Measurements from ENCODE around the gene CTF1. TPM values are rescaled to one million over a fixed set of nuclear protein-coding genes. Genes with fewer than 3 reads are reported as not detected.
A peak's percentile ranks its signal among the peaks of the same experiment; 100 is the strongest.

Gene CTF1
- total RNA-seq, 4 donors from 2014 or later = 2.6 to 7.5 (median 5.6) TPM

- Histone ChIP-seq H3K36me3 (peaks cover 0 to 3% of the 10 kb centered on the region in 2 donors), H3K4me1 (peaks cover 16 to 20% of the 10 kb centered on the region in 2 donors), H3K9me3 (no peaks in the 10 kb centered on the region), H3K4me3 (replicated peaks in 1 of 3) (peak overlapping the region; percentile 72 to 86 (median 81)), H3K27ac (peak overlapping the region; percentile 63 to 91 (median 73)), H3K27me3 (no peaks in the 10 kb centered on the region)
- peak in 1 of 2 donors; percentile 20 for DNase-seq
- 25% methylated on average over 22 to 23 of the region's 23 CpGs for WGBS, 2 donors
- intact Hi-C loops (cut with DNase I) = no loop called here
- TF ChIP-seq, protein P1, sequence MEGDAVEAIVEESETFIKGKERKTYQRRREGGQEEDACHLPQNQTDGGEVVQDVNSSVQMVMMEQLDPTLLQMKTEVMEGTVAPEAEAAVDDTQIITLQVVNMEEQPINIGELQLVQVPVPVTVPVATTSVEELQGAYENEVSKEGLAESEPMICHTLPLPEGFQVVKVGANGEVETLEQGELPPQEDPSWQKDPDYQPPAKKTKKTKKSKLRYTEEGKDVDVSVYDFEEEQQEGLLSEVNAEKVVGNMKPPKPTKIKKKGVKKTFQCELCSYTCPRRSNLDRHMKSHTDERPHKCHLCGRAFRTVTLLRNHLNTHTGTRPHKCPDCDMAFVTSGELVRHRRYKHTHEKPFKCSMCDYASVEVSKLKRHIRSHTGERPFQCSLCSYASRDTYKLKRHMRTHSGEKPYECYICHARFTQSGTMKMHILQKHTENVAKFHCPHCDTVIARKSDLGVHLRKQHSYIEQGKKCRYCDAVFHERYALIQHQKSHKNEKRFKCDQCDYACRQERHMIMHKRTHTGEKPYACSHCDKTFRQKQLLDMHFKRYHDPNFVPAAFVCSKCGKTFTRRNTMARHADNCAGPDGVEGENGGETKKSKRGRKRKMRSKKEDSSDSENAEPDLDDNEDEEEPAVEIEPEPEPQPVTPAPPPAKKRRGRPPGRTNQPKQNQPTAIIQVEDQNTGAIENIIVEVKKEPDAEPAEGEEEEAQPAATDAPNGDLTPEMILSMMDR (IDR thresholded peaks at IDR 0.05) = no peak
- TF ChIP-seq POLR2A (IDR thresholded peaks at IDR 0.05) = no peak
These were observed 22.1 kb upstream of the CTF1 start for GRCh38 chr16:30874244-30874820.

DNA sequence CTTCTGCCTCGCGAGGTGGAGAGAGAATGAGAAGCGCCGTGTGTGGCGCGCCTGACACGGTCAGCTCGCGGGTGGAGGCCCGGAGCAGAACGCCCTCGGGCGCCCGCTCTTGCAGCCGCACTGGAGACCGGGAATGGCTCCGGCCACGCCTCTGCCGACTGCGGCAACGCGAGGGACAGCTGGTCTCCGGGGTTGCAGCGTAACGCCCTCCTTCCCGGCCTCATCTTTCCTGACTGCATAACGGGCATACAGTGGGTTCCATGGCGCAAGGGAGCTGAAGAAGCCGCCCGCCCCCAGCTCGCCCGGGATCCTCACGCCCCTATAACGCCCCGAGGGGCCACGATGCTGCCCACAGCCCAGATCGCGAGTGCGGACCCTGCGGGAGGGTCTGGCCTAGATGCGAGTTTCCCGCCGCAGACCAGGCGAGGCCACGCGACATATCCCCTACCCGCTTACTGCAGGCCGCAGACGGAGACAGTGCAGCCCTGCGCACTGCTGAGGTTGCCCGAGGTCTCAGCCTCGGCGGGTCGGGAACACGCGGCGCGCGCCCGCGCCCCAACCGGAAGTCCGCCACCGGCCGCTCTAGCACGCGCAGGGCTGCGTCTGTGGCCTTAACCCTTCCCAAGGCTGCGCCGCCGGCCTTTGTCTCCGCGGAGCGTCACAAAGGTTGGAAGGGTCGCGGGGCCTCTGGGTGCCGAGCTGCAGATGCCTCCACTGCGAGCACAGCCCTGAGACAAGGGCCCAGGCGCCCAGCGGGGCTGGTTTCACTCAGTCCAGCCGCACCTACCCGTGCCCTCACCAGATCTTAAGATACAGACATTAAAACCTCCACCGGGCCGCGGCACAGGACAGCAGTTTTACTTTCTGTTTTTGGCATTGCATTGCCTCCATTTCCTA is 21.3 kb upstream of the CTF1 start:
- DNase-seq = peak; percentile 88 to 91
- WGBS, 2 donors = 0 to 1% methylated on average over 20 to 34 of the region's 85 CpGs
- Histone ChIP-seq H3K36me3 (peaks cover 0 to 3% of the 10 kb centered on the region in 2 donors), H3K4me1 (peaks cover 16 to 20% of the 10 kb centered on the region in 2 donors), H3K27me3 (no peaks in the 10 kb centered on the region), H3K4me3 (replicated peaks in 1 of 3) (peak overlapping the region; percentile 72 to 86 (median 81)), H3K9me3 (no peaks in the 10 kb centered on the region), H3K27ac (peak overlapping the region; percentile 63 to 91 (median 73))
- intact Hi-C loops (cut with DNase I) = no loop called here
- peak; percentile 9 to 93 for TF ChIP-seq POLR2A (IDR thresholded peaks at IDR 0.05)
- TF ChIP-seq, protein P1 (IDR thresholded peaks at IDR 0.05) = peak in 1 of 6 experiments; percentile 5

- intact Hi-C loops (cut with DNase I) = no loop called here
- peak overlapping the region; percentile 32 to 91 (median 63) for H3K27ac ChIP-seq
- DNase-seq = no peak
- WGBS, 2 donors = 16 to 17% methylated on average over 12 of the region's 12 CpGs
- H3K9me3 ChIP-seq = no peaks in the 10 kb centered on the region
- peaks cover 0 to 3% of the 10 kb centered on the region in 2 donors for H3K36me3 ChIP-seq
- TF ChIP-seq POLR2A (IDR thresholded peaks at IDR 0.05) = no peak
- TF ChIP-seq, protein P1 (IDR thresholded peaks at IDR 0.05) = no peak
- H3K27me3 ChIP-seq = no peaks in the 10 kb centered on the region
- peaks cover 16 to 20% of the 10 kb centered on the region in 2 donors for H3K4me1 ChIP-seq
- H3K4me3 ChIP-seq (replicated peaks in 1 of 3) = peak overlapping the region; percentile 72 to 86 (median 81)
These were observed 20.3 kb upstream of the CTF1 start for GRCh38 chr16:30875871-30876801.

- WGBS, 2 donors = 75 to 86% methylated on average over 5 of the region's 5 CpGs
- DNase-seq = no peak
These were observed 19.5 kb upstream of the CTF1 start for GRCh38 chr16:30876867-30877266.

More at GRCh38 chr16:30876867-30877266, 19.5 kb upstream of the CTF1 start:
- no peaks in the 10 kb centered on the region for H3K9me3 ChIP-seq
- H3K27ac ChIP-seq = peak overlapping the region in 1 of 3 donors; percentile 63
- intact Hi-C loops (cut with DNase I) = no loop called here
- H3K27me3 ChIP-seq = no peaks in the 10 kb centered on the region
- peaks cover 0 to 3% of the 10 kb centered on the region in 2 donors for H3K36me3 ChIP-seq
- TF ChIP-seq, protein P1 (IDR thresholded peaks at IDR 0.05) = no peak
- no peak for TF ChIP-seq POLR2A (IDR thresholded peaks at IDR 0.05)
- H3K4me3 ChIP-seq (replicated peaks in 1 of 3) = peak overlapping the region in 1 of 3 donors; percentile 81
- peaks cover 16 to 24% of the 10 kb centered on the region in 2 donors for H3K4me1 ChIP-seq
